Activated CD8-positive, alpha-beta T cell treated with anti-CD3 and anti-CD28 coated beads, Interleukin-2, amount 10 ng/mL, durations not matched to agents 7 days and 5 days (primary cell): ENCODE measurements around the gene PPP6R2. TPM values are rescaled to one million over a fixed set of nuclear protein-coding genes. Genes with fewer than 3 reads are reported as not detected.

Experiments used
- ATAC-seq: fragments of 150-1000 bp; cut with Tn5 transposase; one replicate; pipeline ENCODE4 v1.10.0; 2021; ENCODE audit warnings: moderate library complexity
- CTCF ChIA-PET: fragments of 350-600 bp; sonication (Branson Sonifier 250); formaldehyde crosslinking; loops from one replicate; lab custom pipeline; 2021; ENCODE audit warnings: antibody characterized with exemption; lab: Charles Lee
- POLR2A ChIA-PET: fragments of 350-600 bp; sonication (Branson Sonifier 250); formaldehyde crosslinking; loops from one replicate; lab custom pipeline; 2021; ENCODE audit warnings: antibody characterized with exemption; lab: Charles Lee
- DNase-seq: peaks from one replicate; pipeline ENCODE4 v3.0.0-alpha.2; 2020
- H3K27ac Mint-ChIP-seq: one replicate; pipeline ENCODE4 v1.8.0; 2021; ENCODE audit warnings: mild to moderate bottlenecking, mixed read lengths
- H3K27me3 Mint-ChIP-seq: one replicate; pipeline ENCODE4 v1.8.0; 2021; ENCODE audit warnings: low read depth, mixed read lengths
- H3K36me3 Mint-ChIP-seq: one replicate; pipeline ENCODE4 v1.8.0; 2021; ENCODE audit warnings: low read depth, mixed read lengths
- H3K4me1 Mint-ChIP-seq: one replicate; pipeline ENCODE4 v1.8.0; 2021; ENCODE audit warnings: low read depth, mixed read lengths
- H3K4me3 Mint-ChIP-seq: one replicate; pipeline ENCODE4 v1.8.0; 2021; ENCODE audit warnings: mild to moderate bottlenecking, mixed read lengths
- H3K9me3 Mint-ChIP-seq: one replicate; pipeline ENCODE4 v1.8.0; 2022; ENCODE audit warnings: mixed read lengths; ENCODE audit not compliant: insufficient read depth
- total RNA-seq, 2 experiments: library from RNA; stranded (reverse); gene quantifications; one replicate each; pipeline ENCODE4 v1.2.3, GENCODE V29; 2021

The PPP6R2 gene
- total RNA-seq, 2 experiments from 2014 or later, result 62.1 to 64.9 TPM

GRCh38 chr22:50313600-50313999, 29.5 kb upstream of the PPP6R2 start:
- H3K36me3 Mint-ChIP-seq, result no peaks in the 10 kb centered on the region
- peaks cover 28% of the 10 kb centered on the region for H3K4me1 Mint-ChIP-seq
- no peak for DNase-seq
- ChIA-PET POLR2A (interaction anchor here (0.6 to 2.0 kb wide), 4 partner anchors 10 to 76 kb away, joined by 3 to 7 read pairs (median 3); no protein-coding TSS in a partner anchor), CTCF (interaction anchor here (3.1 kb wide), 1 partner anchor 14 kb away, joined by 18 read pairs; the partner anchor contains the start of gene DENND6B)
- no peaks in the 10 kb centered on the region for H3K27me3 Mint-ChIP-seq
- peak overlapping the region; percentile 91 for H3K27ac Mint-ChIP-seq
- ATAC-seq, result no peak
- peak overlapping the region; percentile 79 for H3K4me3 Mint-ChIP-seq
- H3K9me3 Mint-ChIP-seq, result no peaks in the 10 kb centered on the region

DNA sequence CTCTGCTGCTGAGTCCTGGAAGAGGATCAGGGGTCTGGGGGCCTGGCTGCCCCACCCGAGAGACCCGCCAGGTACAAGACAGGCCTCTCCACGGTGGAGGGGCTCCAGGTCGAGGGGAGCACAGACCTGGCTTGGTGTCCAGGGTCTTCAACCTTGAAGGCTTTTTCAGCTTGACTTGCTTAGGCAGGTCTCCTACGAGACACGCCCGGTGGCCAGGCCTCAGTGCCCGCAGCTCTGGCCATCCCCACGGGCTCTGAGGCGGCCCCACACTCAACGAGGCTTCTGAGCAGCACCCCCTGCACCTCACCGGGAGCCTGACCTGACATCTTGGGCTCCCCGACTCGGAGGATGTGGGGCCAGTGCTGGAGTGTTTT, 29.1 kb upstream of the PPP6R2 start:
- no peaks in the 10 kb centered on the region for H3K36me3 Mint-ChIP-seq
- CTCF ChIA-PET, result interaction anchor here (1.0 to 3.1 kb wide), 3 partner anchors 13 to 38 kb away, joined by 6 to 18 read pairs (median 8); partner anchors contain the start of gene DENND6B
- DNase-seq (no peak), ATAC-seq (no peak)
- peak overlapping the region; percentile 91 for H3K27ac Mint-ChIP-seq
- H3K27me3 Mint-ChIP-seq, result no peaks in the 10 kb centered on the region
- H3K9me3 Mint-ChIP-seq, result no peaks in the 10 kb centered on the region
- H3K4me3 Mint-ChIP-seq, result peak overlapping the region; percentile 79
- peaks cover 24% of the 10 kb centered on the region for H3K4me1 Mint-ChIP-seq
- POLR2A ChIA-PET, result interaction anchor here (0.6 to 2.0 kb wide), 9 partner anchors 9 to 622 kb away, joined by 3 to 7 read pairs (median 3); no protein-coding TSS in a partner anchor

- CTCF ChIA-PET, result interaction anchor here (1.0 to 3.1 kb wide), 4 partner anchors 13 to 43 kb away, joined by 6 to 18 read pairs (median 7); partner anchors contain the start of gene DENND6B
- POLR2A ChIA-PET, result interaction anchor here (0.6 to 2.0 kb wide), 11 partner anchors 7 to 622 kb away, joined by 3 to 7 read pairs (median 4); partner anchors contain the start of gene PLXNB2
- peaks cover 22% of the 10 kb centered on the region for H3K4me1 Mint-ChIP-seq
- peak overlapping the region; percentile 79 for H3K4me3 Mint-ChIP-seq
- no peaks in the 10 kb centered on the region for H3K36me3 Mint-ChIP-seq
- H3K27ac Mint-ChIP-seq, result peak overlapping the region; percentile 91
- no peaks in the 10 kb centered on the region for H3K9me3 Mint-ChIP-seq
- DNase-seq (peak; percentile 90), ATAC-seq (peak; percentile 95)
- H3K27me3 Mint-ChIP-seq, result no peaks in the 10 kb centered on the region
These were observed 28.5 kb upstream of the PPP6R2 start for GRCh38 chr22:50314455-50315288.

DNA sequence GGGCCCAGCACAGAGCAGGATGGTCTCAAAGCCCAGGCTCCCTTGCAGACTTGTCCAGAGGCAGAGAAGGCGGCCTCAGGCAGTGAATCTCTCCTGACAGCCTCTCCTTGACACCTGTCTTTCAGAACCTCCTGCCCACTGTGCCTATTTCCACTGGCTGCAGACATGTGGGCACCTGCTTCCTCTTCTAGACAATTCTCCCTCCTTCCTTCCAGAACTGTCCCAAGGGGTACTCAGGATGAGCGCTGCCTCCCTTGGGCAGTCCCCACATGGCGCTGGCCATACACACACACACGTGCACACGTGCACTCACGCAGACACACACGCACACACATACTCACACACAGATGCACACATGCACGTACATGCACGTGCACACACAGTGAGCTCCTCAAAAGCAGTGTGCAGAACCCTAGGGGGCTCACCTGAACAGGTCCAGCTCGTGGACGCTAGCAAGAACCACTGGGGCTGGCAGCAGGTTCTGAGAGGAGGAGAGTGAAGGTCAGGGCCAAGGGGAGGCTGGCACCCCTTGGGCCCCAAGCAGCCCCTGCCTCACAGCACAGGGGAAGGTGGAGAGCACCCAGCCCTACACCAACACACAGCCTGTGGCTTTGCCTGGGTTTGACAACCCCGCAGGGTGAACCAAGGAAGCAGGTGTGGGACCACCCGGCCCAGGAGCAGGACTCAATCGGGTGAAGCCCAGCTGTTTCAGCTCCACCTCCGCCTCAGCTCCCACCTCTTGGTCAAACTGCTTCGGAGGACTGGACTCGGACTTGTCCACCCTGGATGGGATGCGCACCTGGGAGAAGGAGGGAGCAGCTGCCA, 27.6 kb upstream of the PPP6R2 start:
- ATAC-seq (no peak), DNase-seq (no peak)
- H3K4me1 Mint-ChIP-seq, result peaks cover 22% of the 10 kb centered on the region
- no peaks in the 10 kb centered on the region for H3K27me3 Mint-ChIP-seq
- H3K27ac Mint-ChIP-seq, result peak overlapping the region; percentile 91
- H3K9me3 Mint-ChIP-seq, result no peaks in the 10 kb centered on the region
- POLR2A ChIA-PET, result interaction anchor here (0.9 to 2.0 kb wide), 7 partner anchors 8 to 154 kb away, joined by 4 to 7 read pairs (median 6); partner anchors contain the start of gene PLXNB2
- CTCF ChIA-PET, result interaction anchor here (1.0 to 3.1 kb wide), 4 partner anchors 12 to 43 kb away, joined by 6 to 18 read pairs (median 7); partner anchors contain the start of gene DENND6B
- H3K36me3 Mint-ChIP-seq, result no peaks in the 10 kb centered on the region
- peak overlapping the region; percentile 79 for H3K4me3 Mint-ChIP-seq

DNA sequence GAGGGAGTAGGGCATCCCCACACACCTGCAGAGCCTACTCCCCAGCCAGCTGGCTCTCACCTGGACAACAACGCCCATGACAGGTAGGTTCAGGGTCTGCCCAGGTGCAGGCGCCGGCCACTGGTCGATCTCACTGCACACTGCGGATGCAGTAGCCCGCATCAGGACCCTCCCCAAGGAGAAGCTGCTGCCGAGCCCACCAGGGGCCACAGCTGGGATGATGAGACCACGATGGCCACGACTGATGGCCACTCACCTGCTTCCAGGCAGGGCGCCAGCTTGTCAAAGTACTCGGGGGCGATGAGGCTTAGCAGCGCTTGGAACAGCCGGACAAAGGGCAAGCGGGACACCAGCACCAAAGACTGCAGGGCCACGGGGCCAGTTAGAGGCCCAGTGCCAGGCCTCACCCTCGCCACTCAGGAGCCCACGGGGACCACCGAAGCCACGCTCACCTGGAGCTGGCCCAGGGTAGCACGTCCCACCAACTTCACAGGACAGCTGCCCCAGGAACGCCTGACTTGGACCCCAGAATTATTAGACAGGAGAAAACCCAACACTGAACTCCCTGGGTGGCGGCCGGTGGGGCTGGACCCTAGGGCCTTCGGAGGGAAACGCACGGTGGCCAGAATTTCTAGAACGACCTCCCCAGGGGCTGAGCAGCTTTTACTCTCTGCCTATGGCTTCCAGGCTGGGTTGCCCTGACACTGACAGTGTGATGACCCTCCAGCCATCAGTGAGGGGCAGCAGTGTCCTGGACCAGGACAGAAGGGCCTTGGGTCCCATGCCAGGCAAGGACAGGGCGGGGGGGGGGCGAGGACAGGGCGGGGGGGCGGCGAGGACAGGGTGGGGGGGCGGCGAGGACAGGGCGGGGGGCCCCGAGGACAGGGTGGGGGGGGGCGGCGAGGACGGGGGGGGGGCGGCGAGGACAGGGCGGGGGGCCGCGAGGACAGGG, 26.7 kb upstream of the PPP6R2 start:
- H3K4me3 Mint-ChIP-seq, result no peak overlapping the region
- ChIA-PET POLR2A (interaction anchor here (1.7 kb wide), 1 partner anchor 9 kb away, joined by 6 read pairs; the partner anchor contains the start of gene PLXNB2), CTCF (interaction anchor here (1.6 to 3.1 kb wide), 3 partner anchors 11 to 44 kb away, joined by 6 to 18 read pairs (median 8); partner anchors contain the start of gene DENND6B)
- H3K9me3 Mint-ChIP-seq, result no peaks in the 10 kb centered on the region
- ATAC-seq (no peak), DNase-seq (no peak)
- no peak overlapping the region for H3K27ac Mint-ChIP-seq
- H3K27me3 Mint-ChIP-seq, result no peaks in the 10 kb centered on the region
- H3K4me1 Mint-ChIP-seq, result peaks cover 22% of the 10 kb centered on the region
- no peaks in the 10 kb centered on the region for H3K36me3 Mint-ChIP-seq

DNA sequence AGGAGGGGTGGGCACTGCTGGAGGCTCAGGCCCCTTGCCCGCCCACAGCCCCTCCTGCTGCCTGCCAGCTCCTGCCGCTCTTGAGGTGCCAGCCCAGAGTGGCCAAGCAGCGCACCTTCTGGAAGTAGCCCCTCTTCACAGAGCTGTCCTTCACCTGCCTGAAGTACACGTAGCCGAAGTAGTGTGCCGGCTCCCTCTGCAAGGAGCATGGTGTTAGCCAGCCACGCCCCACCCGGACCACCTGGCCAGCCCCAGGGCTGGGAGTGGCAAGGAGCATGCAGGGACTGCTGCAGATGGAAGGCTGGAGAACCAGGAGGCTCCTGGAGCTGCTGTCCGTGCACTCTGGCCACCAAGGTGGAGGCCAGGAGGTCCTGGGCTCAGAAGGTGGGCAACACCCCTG, 25.9 kb upstream of the PPP6R2 start:
- no peaks in the 10 kb centered on the region for H3K36me3 Mint-ChIP-seq
- H3K9me3 Mint-ChIP-seq, result no peaks in the 10 kb centered on the region
- DNase-seq (no peak), ATAC-seq (no peak)
- H3K27ac Mint-ChIP-seq, result no peak overlapping the region
- CTCF ChIA-PET, result interaction anchor here (0.9 kb wide), 1 partner anchor 10 kb away, joined by 3 read pairs; no protein-coding TSS in a partner anchor
- H3K4me1 Mint-ChIP-seq, result peaks cover 22% of the 10 kb centered on the region
- H3K27me3 Mint-ChIP-seq, result no peaks in the 10 kb centered on the region
- no peak overlapping the region for H3K4me3 Mint-ChIP-seq
- POLR2A ChIA-PET, result no interaction called here

- no peak overlapping the region for H3K4me3 Mint-ChIP-seq
- ChIA-PET CTCF (interaction anchor here (0.9 kb wide), 1 partner anchor 10 kb away, joined by 3 read pairs; no protein-coding TSS in a partner anchor), POLR2A (no interaction called here)
- no peaks in the 10 kb centered on the region for H3K27me3 Mint-ChIP-seq
- ATAC-seq (no peak), DNase-seq (no peak)
- no peak overlapping the region for H3K27ac Mint-ChIP-seq
- H3K9me3 Mint-ChIP-seq, result no peaks in the 10 kb centered on the region
- no peaks in the 10 kb centered on the region for H3K36me3 Mint-ChIP-seq
- peaks cover 22% of the 10 kb centered on the region for H3K4me1 Mint-ChIP-seq
These were observed 25.5 kb upstream of the PPP6R2 start for GRCh38 chr22:50317674-50318073.

GRCh38 chr22:50318356-50318697, 24.8 kb upstream of the PPP6R2 start:
- Mint-ChIP-seq H3K4me3 (no peak overlapping the region), H3K9me3 (no peaks in the 10 kb centered on the region), H3K36me3 (no peaks in the 10 kb centered on the region), H3K4me1 (peaks cover 22% of the 10 kb centered on the region), H3K27ac (no peak overlapping the region), H3K27me3 (no peaks in the 10 kb centered on the region)
- ChIA-PET POLR2A (no interaction called here), CTCF (no interaction called here)
- ATAC-seq (no peak), DNase-seq (no peak)

- ATAC-seq, result no peak
- Mint-ChIP-seq H3K36me3 (no peaks in the 10 kb centered on the region), H3K9me3 (no peaks in the 10 kb centered on the region), H3K4me3 (no peak overlapping the region), H3K27me3 (no peaks in the 10 kb centered on the region), H3K27ac (no peak overlapping the region), H3K4me1 (peaks cover 18% of the 10 kb centered on the region)
- CTCF ChIA-PET, result no interaction called here
- POLR2A ChIA-PET, result interaction anchor here (1.3 kb wide), 1 partner anchor 74 kb away, joined by 3 read pairs; the partner anchor contains the start of gene TUBGCP6
- DNase-seq, result no peak
These were observed 24.3 kb upstream of the PPP6R2 start for GRCh38 chr22:50318698-50319411.

GRCh38 chr22:50319503-50319951, 23.6 kb upstream of the PPP6R2 start:
- Mint-ChIP-seq H3K9me3 (no peaks in the 10 kb centered on the region), H3K4me1 (peaks cover 11% of the 10 kb centered on the region), H3K4me3 (no peak overlapping the region), H3K27ac (no peak overlapping the region), H3K36me3 (no peaks in the 10 kb centered on the region), H3K27me3 (peaks cover 2% of the 10 kb centered on the region)
- ATAC-seq, result no peak
- DNase-seq, result no peak
- CTCF ChIA-PET, result no interaction called here
- POLR2A ChIA-PET, result interaction anchor here (0.9 to 1.3 kb wide), 2 partner anchors 9 to 75 kb away, joined by 3 to 4 read pairs; partner anchors contain the start of gene TUBGCP6
